K562 treated with DMSO at 1 percent for 4 hours (cell line): Measurements from ENCODE around the gene RGS16. TPM values are rescaled to one million over a fixed set of nuclear protein-coding genes. Genes with fewer than 3 reads are reported as not detected.

Source experiments
- total RNA-seq: library from RNA; unstranded; fragments of 300-600 nt; gene quantifications from 2 replicates; pipeline ENCODE4 v1.2.3, GENCODE V29; 2022; ENCODE audit not compliant: insufficient read depth

The RGS16 gene, protein sequence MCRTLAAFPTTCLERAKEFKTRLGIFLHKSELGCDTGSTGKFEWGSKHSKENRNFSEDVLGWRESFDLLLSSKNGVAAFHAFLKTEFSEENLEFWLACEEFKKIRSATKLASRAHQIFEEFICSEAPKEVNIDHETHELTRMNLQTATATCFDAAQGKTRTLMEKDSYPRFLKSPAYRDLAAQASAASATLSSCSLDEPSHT
- total RNA-seq, result 0.51 and 0.98 TPM in 2 replicates

DNA sequence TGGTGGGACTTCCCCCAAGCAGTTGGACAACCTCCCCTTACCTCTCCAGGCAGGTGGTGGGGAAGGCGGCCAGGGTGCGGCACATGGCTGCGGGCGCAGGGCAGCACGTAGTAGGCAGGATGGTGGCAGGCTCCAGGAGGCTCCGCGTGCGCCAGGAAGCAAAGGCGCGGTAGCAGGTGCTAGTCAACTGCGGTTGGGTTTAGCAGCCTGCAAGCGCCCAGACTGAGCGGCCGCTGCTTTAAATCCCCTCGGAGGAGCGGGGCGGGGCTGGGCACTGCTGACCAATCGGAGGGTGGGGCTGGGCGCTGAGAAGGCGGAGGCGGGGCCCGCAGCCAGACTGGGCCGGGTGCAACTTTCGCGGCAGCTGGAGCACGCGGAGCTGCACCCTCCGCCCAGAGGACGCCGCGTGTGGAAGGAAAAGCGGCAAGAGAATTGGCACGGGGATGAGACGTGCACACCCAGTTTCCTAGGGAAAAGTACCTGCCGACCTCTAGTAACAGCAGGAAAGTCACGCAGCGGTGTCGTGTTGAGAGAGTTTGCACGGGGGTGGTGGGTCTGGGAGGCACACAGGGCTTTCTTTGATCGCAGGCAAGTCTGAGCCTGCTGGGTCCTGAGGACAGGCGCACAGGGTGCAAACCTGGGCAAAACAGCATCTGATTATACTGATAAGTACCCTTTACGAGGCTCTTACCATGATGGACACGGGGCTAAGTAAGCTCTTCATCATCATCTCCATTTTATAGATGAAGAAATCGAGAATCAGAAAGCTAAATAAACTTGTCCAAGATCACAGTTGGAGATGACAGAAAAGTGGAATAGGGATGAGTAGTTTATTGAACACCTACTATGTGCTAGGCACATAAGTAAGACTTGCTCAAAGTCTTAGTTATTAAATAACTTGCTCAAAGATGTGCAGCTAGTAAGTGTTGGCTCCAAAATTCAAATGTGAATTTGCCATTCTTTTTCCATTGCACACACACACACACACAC, at the start of gene RGS16:
Gene RGS16, minus strand, starts transcription at position 215 of the 990 bp plus-strand sequence. Its CDS starts 130 bp downstream, at position 85.

DNA sequence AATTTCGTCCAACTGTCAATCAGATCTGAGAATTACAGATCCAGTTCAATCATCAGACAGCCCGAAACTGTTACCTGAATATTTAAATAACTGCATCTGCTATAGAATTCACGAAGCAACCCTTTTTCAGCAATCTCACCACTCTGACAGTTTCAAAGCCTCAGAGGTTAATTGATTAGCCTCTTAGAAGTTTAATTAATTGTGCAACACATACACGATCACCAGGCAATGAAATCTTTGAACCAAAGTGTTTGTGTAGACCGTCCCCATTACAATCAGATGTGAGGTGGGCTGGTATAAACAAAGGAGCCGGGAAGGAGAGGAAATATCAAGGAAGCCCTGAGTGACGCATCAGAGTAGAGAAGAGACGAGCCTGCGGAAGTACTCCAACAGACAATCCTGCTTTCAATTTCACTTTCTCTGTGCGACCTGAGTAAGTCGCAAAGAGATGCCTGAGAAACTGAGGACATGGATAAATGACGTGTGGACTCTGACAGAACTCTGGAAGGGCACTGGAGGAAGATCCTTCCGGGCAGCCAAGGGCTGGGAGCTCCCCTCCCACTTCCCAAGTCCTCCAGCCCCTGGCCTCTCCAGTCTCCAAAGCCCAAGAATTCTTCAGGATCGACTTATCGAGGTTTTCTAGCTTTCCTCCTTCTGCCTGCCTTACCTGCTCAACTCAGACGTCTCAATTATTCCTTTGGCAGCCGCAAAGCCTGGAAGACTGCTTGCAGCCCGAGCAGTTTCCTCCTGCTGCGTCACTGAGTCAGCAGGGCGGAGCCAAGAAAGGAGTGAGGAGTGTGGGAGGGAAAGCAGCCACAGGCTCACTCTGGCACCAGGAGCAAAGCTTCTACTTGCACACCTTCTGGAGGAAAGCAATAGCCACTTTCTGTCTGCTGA, 15.4 kb downstream of the RGS16 start, which contains the start of gene RNASEL:
Gene RNASEL, minus strand, starts transcription at position 757 of the 897 bp plus-strand sequence. CDS start 2,450 bp downstream, outside the sequence.

Other genes starting within 250 kb of the RGS16 start
- gene GLUL, start 212.6 kb downstream of the RGS16 start, total RNA-seq, result 474 and 479 TPM in 2 replicates
- not detected in 2 replicates for gene TEDDM1, start 203.7 kb downstream of the RGS16 start, total RNA-seq
- not detected in 2 replicates for gene RGSL1, start 154.2 kb downstream of the RGS16 start, total RNA-seq
- 4.3 and 7.3 TPM in 2 replicates for gene RNASEL, start 15.1 kb downstream of the RGS16 start, total RNA-seq
- gene RGS8, start 80.2 kb upstream of the RGS16 start, total RNA-seq, result not detected in 2 replicates
- 29.3 and 34.2 TPM in 2 replicates for gene NPL, start 185.4 kb upstream of the RGS16 start, total RNA-seq
- gene DHX9, start 235.0 kb upstream of the RGS16 start, total RNA-seq, result 106 and 118 TPM in 2 replicates